HepG2 (cell line): ENCODE measurements around the gene CCM2. TPM values are rescaled to one million over a fixed set of nuclear protein-coding genes. Genes with fewer than 3 reads are reported as not detected.

ENCODE experiments used
- ATAC-seq: fragments of 200-7000 bp; cut with Tn5 transposase; 3 replicates; pipeline ENCODE4 v1.9.1; 2020; ENCODE audit warnings: mild to moderate bottlenecking, moderate library complexity
- BruUV-seq: library from RNA; stranded (reverse); fragments of 400-500 nt; replicated peaks from 2 replicates; lab custom pipeline; 2021; lab: Mats Ljungman, UMichigan
- CTCF ChIA-PET: fragments of 300-600 bp; formaldehyde crosslinking; extraction: SDS; loops from one replicate; lab custom pipeline; 2021; ENCODE audit warnings: low total read pairs, inconsistent platforms, low intra/inter-chr PET ratio; lab: Yijun Ruan, JAX
- POLR2A ChIA-PET: fragments of 350-600 bp; sonication (Branson Sonifier 250); formaldehyde crosslinking; loops from one replicate; lab custom pipeline; 2020; ENCODE audit warnings: antibody characterized with exemption, inconsistent platforms; lab: Yijun Ruan, JAX
- DNase-seq: peaks from one replicate; pipeline ENCODE4 v3.0.0-alpha.2; 2015; ENCODE audit warnings: low spot score
- FAIRE-seq: peaks from 3 replicates; lab custom pipeline; 2011; peaks lifted over from hg19 to GRCh38; lab: Jason Lieb, UNC
- H2AFZ ChIP-seq: one replicate; pipeline ENCODE4 v1.6.1; 2011; ENCODE audit warnings: low read length, inconsistent platforms
- H3K27ac ChIP-seq: fragments of 300-600 bp; 3 replicates; pipeline ENCODE4 v1.8.0; 2011; ENCODE audit warnings: mixed run types, mild to moderate bottlenecking, mixed read lengths, low read length, inconsistent platforms; ENCODE audit not compliant: insufficient read depth; ENCODE audit errors: extremely low read length
- H3K27me3 ChIP-seq, 2 experiments: fragments of 200-600 bp in 1 of 2; 2 replicates in 1 of 2; 3 replicates in 1 of 2; pipeline versions ENCODE4 v1.6.0 to v1.8.0; 2011; ENCODE audit warnings: low read length in 2 of 2, mild to moderate bottlenecking in 2 of 2, moderate library complexity in 2 of 2, inconsistent platforms in 1 of 2; ENCODE audit not compliant: insufficient read depth in 2 of 2, control insufficient read depth in 1 of 2
- H3K36me3 ChIP-seq, 2 experiments: fragments of 200-600 bp in 1 of 2; replicated peaks in 1 of 2; 2 replicates in 1 of 2; 3 replicates in 1 of 2; pipeline versions ENCODE4 v1.5.1 to v1.8.0; 2011; ENCODE audit warnings: low read length in 2 of 2, inconsistent platforms in 1 of 2; ENCODE audit not compliant: insufficient read depth in 2 of 2, control insufficient read depth in 1 of 2
- H3K4me1 ChIP-seq: 2 replicates; pipeline ENCODE4 v1.5.1; 2012; ENCODE audit warnings: low read length, inconsistent platforms; ENCODE audit not compliant: insufficient read depth
- H3K4me2 ChIP-seq: 2 replicates; pipeline ENCODE4 v1.6.0; 2011; ENCODE audit warnings: low read depth, low read length, inconsistent platforms
- H3K4me3 ChIP-seq, 3 experiments: fragments of 200-600 bp in 1 of 3; sonication (generic), shearing (Covaris generic) in 1 of 3; replicated peaks in 1 of 3; 2 replicates each; pipeline ENCODE4 v1.5.1; 2011 to 2016; ENCODE audit warnings: low read length in 3 of 3, inconsistent platforms in 2 of 3, low read depth in 2 of 3, mild to moderate bottlenecking in 2 of 3, control low read depth in 1 of 3, mixed read lengths in 1 of 3; ENCODE audit not compliant: insufficient read depth in 1 of 3
- H3K79me2 ChIP-seq: one replicate; pipeline ENCODE4 v1.6.1; 2011; ENCODE audit warnings: low read length, inconsistent platforms; ENCODE audit not compliant: insufficient read depth
- H3K9ac ChIP-seq: 2 replicates; pipeline ENCODE4 v1.6.0; 2011; ENCODE audit warnings: mild to moderate bottlenecking, low read depth, low read length, inconsistent platforms; ENCODE audit not compliant: insufficient read depth
- H3K9me3 ChIP-seq: 2 replicates; pipeline ENCODE4 v1.5.1; 2012; ENCODE audit warnings: mild to moderate bottlenecking, low read length
- H4K20me1 ChIP-seq: 2 replicates; pipeline ENCODE4 v1.6.0; 2011; ENCODE audit warnings: inconsistent platforms, mild to moderate bottlenecking, low read length, moderate library complexity; ENCODE audit not compliant: insufficient read depth
- NAIF1 ChIP-seq: sonication (generic); formaldehyde crosslinking; IDR thresholded peaks from 2 replicates; pipeline ENCODE4 v1.5.0; 2020; ENCODE audit warnings: mild to moderate bottlenecking, missing genetic modification reagents, borderline replicate concordance
- ZNF143 ChIP-seq: sonication (generic); formaldehyde crosslinking; IDR thresholded peaks from 2 replicates; pipeline ENCODE4 v1.4.0; 2020; ENCODE audit warnings: missing genetic modification reagents
- ZNF205 ChIP-seq: IDR thresholded peaks from 2 replicates; pipeline ENCODE4 v1.6.1; 2018; ENCODE audit warnings: missing biosample characterization, missing genetic modification reagents
- ZNF564 ChIP-seq: sonication (generic); formaldehyde crosslinking; IDR thresholded peaks from 2 replicates; pipeline ENCODE4 v1.8.1; 2023; ENCODE audit warnings: mild to moderate bottlenecking, missing genetic modification reagents
- WGBS: methylation state at CpG from one replicate; pipeline ENCODE4 v1.1.6; 2017; ENCODE audit warnings: low lambda C conversion rate; 5-methylcytosine and 5-hydroxymethylcytosine counted together
- in situ Hi-C: cut with HindIII; loops from 2 replicates; pipeline ENCODE4 v1.10.0; 2017; ENCODE audit warnings: low pct_unique_long_range_greater_than_20kb; ENCODE audit not compliant: extremely low pct_ligation_motif_present
- intact Hi-C: fragments of 100-400 bp; cut with micrococcal nuclease; formaldehyde crosslinking; loops from one replicate; pipeline ENCODE4 v1.10.0; 2022; ENCODE audit not compliant: unreplicated experiment
- polyA plus RNA-seq, 8 experiments: library from polyadenylated mRNA; depleted of rRNA in 3 of 8; stranded (reverse) in 7 of 8; unstranded in 1 of 8; fragments of >200 nt; fragmentation: Illumina TruSeq in 4 of 8; extraction: Trizol in 4 of 8; gene quantifications; 2 replicates each; pipeline versions ENCODE4 v1.2.1 to v1.2.3, GENCODE V29; 2011 to 2016; ENCODE audit warnings: low read depth in 4 of 8, missing spikeins in 1 of 8, mixed read lengths in 1 of 8; ENCODE audit not compliant: insufficient read depth in 1 of 8
- total RNA-seq, 5 experiments: library from RNA; depleted of rRNA; stranded (reverse); fragments of >200 nt; fragmentation: Illumina TruSeq; extraction: Trizol; gene quantifications; 2 replicates each; pipeline ENCODE4 v1.2.3, GENCODE V29; 2016; ENCODE audit warnings: low read depth in 1 of 5
- TF ChIP-seq, protein P1 (sequence below): sonication (generic); formaldehyde crosslinking; IDR thresholded peaks from 2 replicates; pipeline ENCODE4 v1.8.0; 2022; ENCODE audit warnings: missing genetic modification reagents, mild to moderate bottlenecking, moderate library complexity, borderline replicate concordance
- TF ChIP-seq, protein P2 (sequence below): sonication (generic); formaldehyde crosslinking; IDR thresholded peaks from 2 replicates; pipeline ENCODE4 v1.5.1; 2020; ENCODE audit warnings: mild to moderate bottlenecking, missing genetic modification reagents, moderate library complexity

CCM2 gene
- total and polyA plus RNA-seq, 2 of the 13 experiments (the other 11 are each of a cell fraction or from before 2014, with no cell fraction given): 13.7 to 15.8 TPM

DNA sequence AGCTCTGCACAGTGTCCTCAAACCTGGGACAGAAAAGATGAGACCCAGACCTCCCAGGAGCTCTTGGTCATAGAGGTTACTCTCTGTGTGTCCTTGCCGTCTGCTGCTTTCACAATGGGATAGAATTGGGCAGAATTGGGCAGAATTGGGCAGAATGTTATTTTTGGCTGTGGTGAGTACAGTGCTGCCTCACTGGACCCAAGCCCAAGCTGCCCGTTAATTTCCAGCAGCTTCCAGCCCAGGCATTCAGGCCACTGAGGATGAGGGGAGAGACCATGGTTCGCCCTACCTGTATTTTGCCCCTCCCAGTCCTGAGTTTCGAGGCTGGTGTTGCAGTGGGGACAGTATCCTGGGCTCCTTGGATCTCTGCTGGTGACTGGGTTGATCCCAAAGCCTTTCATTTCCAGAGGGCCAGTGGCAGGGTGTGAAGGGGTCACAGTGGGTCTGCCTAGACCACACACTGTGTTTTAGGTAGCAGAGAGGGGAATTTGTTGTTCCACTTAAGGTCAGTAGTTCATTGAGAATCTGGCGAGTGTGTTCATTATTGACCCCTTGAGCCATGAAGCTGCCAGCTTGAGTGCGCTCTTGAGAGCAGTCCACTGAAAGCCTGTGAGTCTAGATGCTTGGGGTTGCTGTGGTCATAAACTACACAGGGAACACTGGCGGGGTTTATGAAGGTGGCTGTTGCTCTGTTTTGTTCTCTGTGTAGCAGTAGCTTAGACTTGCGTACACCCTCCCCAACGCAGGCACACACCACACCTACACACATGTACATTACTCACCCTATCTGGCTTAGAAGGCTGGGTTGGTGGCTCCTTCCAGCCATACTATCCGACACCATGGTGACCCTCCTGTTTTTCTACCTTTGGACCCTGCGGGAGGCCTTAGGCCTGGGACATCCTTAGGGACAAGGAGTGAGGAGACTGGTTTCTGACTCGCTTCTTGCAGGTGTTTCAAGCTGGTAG lies 65.3 kb downstream of the CCM2 start:
- CTCF ChIA-PET: no interaction called here
- H3K36me3 ChIP-seq: peaks cover 3 to 29% of the 10 kb centered on the region in 2 experiments
- no peak overlapping the region for H3K4me3 ChIP-seq
- H2AFZ ChIP-seq: no peak overlapping the region
- no peaks in the 10 kb centered on the region for H4K20me1 ChIP-seq
- intact Hi-C loops (no loop called here), in situ Hi-C loops (no loop called here)
- no peak overlapping the region for H3K9ac ChIP-seq
- WGBS: 95% methylated on average over 6 of the region's 12 CpGs
- FAIRE-seq: no peak
- H3K27me3 ChIP-seq: no peaks in the 10 kb centered on the region
- no TSS peak for BruUV-seq
- H3K4me1 ChIP-seq: no peaks in the 10 kb centered on the region
- ATAC-seq: no peak
- H3K4me2 ChIP-seq: no peak overlapping the region
- no peaks in the 10 kb centered on the region for H3K9me3 ChIP-seq
- H3K79me2 ChIP-seq: no peaks in the 10 kb centered on the region
- no peak for TF ChIP-seq ZNF143
- no peak for TF ChIP-seq NAIF1 (CRISPR knock-in tag)
- TF ChIP-seq, protein P1, sequence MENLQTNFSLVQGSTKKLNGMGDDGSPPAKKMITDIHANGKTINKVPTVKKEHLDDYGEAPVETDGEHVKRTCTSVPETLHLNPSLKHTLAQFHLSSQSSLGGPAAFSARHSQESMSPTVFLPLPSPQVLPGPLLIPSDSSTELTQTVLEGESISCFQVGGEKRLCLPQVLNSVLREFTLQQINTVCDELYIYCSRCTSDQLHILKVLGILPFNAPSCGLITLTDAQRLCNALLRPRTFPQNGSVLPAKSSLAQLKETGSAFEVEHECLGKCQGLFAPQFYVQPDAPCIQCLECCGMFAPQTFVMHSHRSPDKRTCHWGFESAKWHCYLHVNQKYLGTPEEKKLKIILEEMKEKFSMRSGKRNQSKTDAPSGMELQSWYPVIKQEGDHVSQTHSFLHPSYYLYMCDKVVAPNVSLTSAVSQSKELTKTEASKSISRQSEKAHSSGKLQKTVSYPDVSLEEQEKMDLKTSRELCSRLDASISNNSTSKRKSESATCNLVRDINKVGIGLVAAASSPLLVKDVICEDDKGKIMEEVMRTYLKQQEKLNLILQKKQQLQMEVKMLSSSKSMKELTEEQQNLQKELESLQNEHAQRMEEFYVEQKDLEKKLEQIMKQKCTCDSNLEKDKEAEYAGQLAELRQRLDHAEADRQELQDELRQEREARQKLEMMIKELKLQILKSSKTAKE (CRISPR knock-in tag): no peak
- TF ChIP-seq ZNF564: no peak
- no peak for DNase-seq
- H3K27ac ChIP-seq: no peak overlapping the region
- POLR2A ChIA-PET: no interaction called here

GRCh38 chr7:45066409-45066808 lies 66.4 kb downstream of the CCM2 start:
- ChIA-PET POLR2A (no interaction called here), CTCF (no interaction called here)
- 95% methylated on average over 6 of the region's 7 CpGs for WGBS
- no peaks in the 10 kb centered on the region for H3K9me3 ChIP-seq
- no TSS peak for BruUV-seq
- FAIRE-seq (no peak), DNase-seq (no peak), ATAC-seq (no peak)
- H3K4me2 ChIP-seq: no peak overlapping the region
- no peak overlapping the region for H2AFZ ChIP-seq
- no peaks in the 10 kb centered on the region for H3K27me3 ChIP-seq
- H3K36me3 ChIP-seq: peaks cover 3 to 31% of the 10 kb centered on the region in 2 experiments
- H4K20me1 ChIP-seq: no peaks in the 10 kb centered on the region
- H3K9ac ChIP-seq: no peak overlapping the region
- intact Hi-C loops: no loop called here
- no peaks in the 10 kb centered on the region for H3K4me1 ChIP-seq
- in situ Hi-C loops: no loop called here
- no peak overlapping the region for H3K4me3 ChIP-seq
- H3K27ac ChIP-seq: no peak overlapping the region
- no peaks in the 10 kb centered on the region for H3K79me2 ChIP-seq
- no peak for TF ChIP-seq ZNF205 (CRISPR knock-in tag)
- TF ChIP-seq, protein P2, sequence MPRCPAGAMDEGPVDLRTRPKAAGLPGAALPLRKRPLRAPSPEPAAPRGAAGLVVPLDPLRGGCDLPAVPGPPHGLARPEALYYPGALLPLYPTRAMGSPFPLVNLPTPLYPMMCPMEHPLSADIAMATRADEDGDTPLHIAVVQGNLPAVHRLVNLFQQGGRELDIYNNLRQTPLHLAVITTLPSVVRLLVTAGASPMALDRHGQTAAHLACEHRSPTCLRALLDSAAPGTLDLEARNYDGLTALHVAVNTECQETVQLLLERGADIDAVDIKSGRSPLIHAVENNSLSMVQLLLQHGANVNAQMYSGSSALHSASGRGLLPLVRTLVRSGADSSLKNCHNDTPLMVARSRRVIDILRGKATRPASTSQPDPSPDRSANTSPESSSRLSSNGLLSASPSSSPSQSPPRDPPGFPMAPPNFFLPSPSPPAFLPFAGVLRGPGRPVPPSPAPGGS: no peak
